GM12801 (cell line): ENCODE measurements around the gene EFCAB6.

Source experiments
- CTCF ChIP-seq: IDR thresholded peaks from one replicate; pipeline ENCODE4 v1.5.1; 2011; ENCODE audit warnings: control low read depth; ENCODE audit not compliant: insufficient read length; ENCODE audit errors: extremely low read depth

The EFCAB6 gene

GRCh38 chr22:43749473-43749872 lies 62.6 kb downstream of the EFCAB6 start:
- no peak for TF ChIP-seq CTCF

- TF ChIP-seq CTCF = no peak
Observed at GRCh38 chr22:43747877-43748276, 64.2 kb downstream of the EFCAB6 start.

GRCh38 chr22:43747058-43747457 lies 65.0 kb downstream of the EFCAB6 start:
- TF ChIP-seq CTCF = no peak

- TF ChIP-seq CTCF = no peak
Observed at GRCh38 chr22:43745783-43746356, 66.2 kb downstream of the EFCAB6 start.

- no peak for TF ChIP-seq CTCF
Observed at GRCh38 chr22:43745411-43745770, 66.7 kb downstream of the EFCAB6 start.

GRCh38 chr22:43744700-43745410 lies 67.2 kb downstream of the EFCAB6 start:
- no peak for TF ChIP-seq CTCF

- TF ChIP-seq CTCF = no peak
Observed at GRCh38 chr22:43743929-43744643, 68.0 kb downstream of the EFCAB6 start.
